Measurements from ENCODE around the gene EPHA3. TPM values are rescaled to one million over a fixed set of nuclear protein-coding genes. Genes with fewer than 3 reads are reported as not detected.

Gene EPHA3
- total and polyA plus RNA-seq, 2 experiments from 2014 or later, result 3.0 to 15.1 TPM

DNA sequence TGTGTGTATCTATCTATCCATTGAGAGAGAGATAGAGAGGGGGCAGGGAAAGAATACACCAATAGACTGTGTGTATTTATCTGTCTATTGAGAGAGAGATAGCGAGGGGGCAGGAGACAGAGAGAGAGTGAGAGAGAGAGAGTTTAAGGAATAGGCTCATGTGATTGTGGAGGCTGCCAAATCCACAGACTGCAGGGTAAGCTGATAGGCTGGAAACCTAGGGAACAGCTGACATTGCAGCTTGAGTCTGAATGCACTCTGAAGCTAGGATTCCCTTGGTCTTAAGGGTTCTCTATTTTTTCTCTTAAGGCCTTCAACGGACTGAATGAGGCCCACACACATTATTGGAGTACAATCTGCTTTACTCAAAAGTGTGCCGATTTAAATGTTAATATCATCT, 255.8 kb downstream of the EPHA3 start:
- Histone ChIP-seq H3K4me2 (no peak overlapping the region), H3K27ac (no peak overlapping the region), H3K9me3 (ENCODE audit: low read depth) (no peaks in the 10 kb centered on the region), H3K4me3 (no peak overlapping the region), H3K9me2 (replicated peaks; ENCODE audit: insufficient read depth) (no peaks in the 10 kb centered on the region), H3K4me1 (ENCODE audit: insufficient read depth) (no peaks in the 10 kb centered on the region), H3K36me3 (replicated peaks; ENCODE audit: insufficient read depth, low read depth) (no peaks in the 10 kb centered on the region), H3K27me3 (no peaks in the 10 kb centered on the region), H2AFZ (no peak overlapping the region), H4K20me1 (ENCODE audit: insufficient read depth, poor library complexity, severe bottlenecking) (no peaks in the 10 kb centered on the region), H3K79me2 (no peaks in the 10 kb centered on the region)
- WGBS (ENCODE audit: low lambda C conversion rate, missing lambda C conversion rate), result 75% methylated on average over 3 of the region's 3 CpGs
- DNase-seq (ENCODE audit: low spot score), result no peak
- no peak for TF ChIP-seq CTCF (IDR thresholded peaks at IDR 0.05; ENCODE audit: poor library complexity)
- TF ChIP-seq EZH2 (IDR thresholded peaks at IDR 0.05; ENCODE audit: borderline replicate concordance), result no peak

DNA sequence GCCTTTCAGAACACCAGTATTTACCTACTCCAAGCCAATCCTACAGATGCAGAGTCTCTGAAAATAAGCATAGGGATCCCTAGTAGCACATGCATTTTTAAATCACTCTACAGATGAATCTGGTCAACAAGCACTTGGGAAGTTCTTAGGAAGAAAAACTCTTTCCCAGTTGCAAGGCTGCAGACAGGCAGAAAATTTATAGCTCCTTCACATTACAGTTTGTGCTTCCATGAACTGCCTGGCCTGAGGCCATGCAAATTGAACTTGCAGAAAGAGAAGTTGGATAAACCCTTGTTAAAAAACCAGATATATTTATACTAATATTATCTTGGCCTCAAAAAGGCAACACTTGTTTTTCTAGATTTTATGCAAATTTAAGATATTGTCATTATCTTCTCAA, 256.9 kb downstream of the EPHA3 start:
- no peak overlapping the region for H3K4me2 ChIP-seq
- H3K27ac ChIP-seq, result no peak overlapping the region
- no peak overlapping the region for H3K4me3 ChIP-seq
- no peaks in the 10 kb centered on the region for H3K4me1 ChIP-seq (ENCODE audit: insufficient read depth)
- no peaks in the 10 kb centered on the region for H3K9me2 ChIP-seq (replicated peaks; ENCODE audit: insufficient read depth)
- no peak for TF ChIP-seq EZH2phosphoT487 (IDR thresholded peaks at IDR 0.05; ENCODE audit: low read depth, severe bottlenecking, unreplicated experiment)
- TF ChIP-seq EZH2 (IDR thresholded peaks at IDR 0.05; ENCODE audit: borderline replicate concordance), result no peak
- TF ChIP-seq CTCF (IDR thresholded peaks at IDR 0.05; ENCODE audit: poor library complexity), result no peak
- H3K27me3 ChIP-seq, result no peaks in the 10 kb centered on the region
- no peak overlapping the region for H2AFZ ChIP-seq
- no peaks in the 10 kb centered on the region for H4K20me1 ChIP-seq (ENCODE audit: insufficient read depth, poor library complexity, severe bottlenecking)
- no peaks in the 10 kb centered on the region for H3K9me3 ChIP-seq (ENCODE audit: low read depth)
- DNase-seq (ENCODE audit: low spot score), result no peak
- no peaks in the 10 kb centered on the region for H3K79me2 ChIP-seq
- H3K36me3 ChIP-seq (replicated peaks; ENCODE audit: insufficient read depth, low read depth), result no peaks in the 10 kb centered on the region

GRCh38 chr3:89367166-89367565, 259.7 kb downstream of the EPHA3 start:
- no peaks in the 10 kb centered on the region for H3K36me3 ChIP-seq (replicated peaks; ENCODE audit: insufficient read depth, low read depth)

More at GRCh38 chr3:89367166-89367565, 259.7 kb downstream of the EPHA3 start:
- H3K9me2 ChIP-seq (replicated peaks; ENCODE audit: insufficient read depth), result no peaks in the 10 kb centered on the region
- H3K4me1 ChIP-seq (ENCODE audit: insufficient read depth), result no peaks in the 10 kb centered on the region
- no peaks in the 10 kb centered on the region for H3K27me3 ChIP-seq
- H4K20me1 ChIP-seq (ENCODE audit: insufficient read depth, poor library complexity, severe bottlenecking), result no peaks in the 10 kb centered on the region
- WGBS (ENCODE audit: low lambda C conversion rate, missing lambda C conversion rate), result 71% methylated on average over 3 of the region's 3 CpGs
- H3K9me3 ChIP-seq (ENCODE audit: low read depth), result no peaks in the 10 kb centered on the region
- no peak overlapping the region for H3K4me2 ChIP-seq
- no peak overlapping the region for H3K27ac ChIP-seq
- no peaks in the 10 kb centered on the region for H3K79me2 ChIP-seq
- no peak overlapping the region for H3K4me3 ChIP-seq
- TF ChIP-seq EZH2phosphoT487 (IDR thresholded peaks at IDR 0.05; ENCODE audit: low read depth, severe bottlenecking, unreplicated experiment), result no peak
- no peak for TF ChIP-seq CTCF (IDR thresholded peaks at IDR 0.05; ENCODE audit: poor library complexity)
- TF ChIP-seq EZH2 (IDR thresholded peaks at IDR 0.05; ENCODE audit: borderline replicate concordance), result no peak
- no peak overlapping the region for H2AFZ ChIP-seq
- DNase-seq (ENCODE audit: low spot score), result no peak
